Erythroblast (primary cell): ENCODE measurements around the gene AKT2.

Source experiments
- GATA1 ChIP-seq: IDR thresholded peaks from 2 replicates; pipeline ENCODE4 v1.6.1; 2011; ENCODE audit warnings: low read depth, mild to moderate bottlenecking, control low read depth, low read length, moderate library complexity
- POLR2A ChIP-seq: IDR thresholded peaks from 2 replicates; pipeline ENCODE4 v1.6.1; 2011; ENCODE audit warnings: mild to moderate bottlenecking, low read length

DNA sequence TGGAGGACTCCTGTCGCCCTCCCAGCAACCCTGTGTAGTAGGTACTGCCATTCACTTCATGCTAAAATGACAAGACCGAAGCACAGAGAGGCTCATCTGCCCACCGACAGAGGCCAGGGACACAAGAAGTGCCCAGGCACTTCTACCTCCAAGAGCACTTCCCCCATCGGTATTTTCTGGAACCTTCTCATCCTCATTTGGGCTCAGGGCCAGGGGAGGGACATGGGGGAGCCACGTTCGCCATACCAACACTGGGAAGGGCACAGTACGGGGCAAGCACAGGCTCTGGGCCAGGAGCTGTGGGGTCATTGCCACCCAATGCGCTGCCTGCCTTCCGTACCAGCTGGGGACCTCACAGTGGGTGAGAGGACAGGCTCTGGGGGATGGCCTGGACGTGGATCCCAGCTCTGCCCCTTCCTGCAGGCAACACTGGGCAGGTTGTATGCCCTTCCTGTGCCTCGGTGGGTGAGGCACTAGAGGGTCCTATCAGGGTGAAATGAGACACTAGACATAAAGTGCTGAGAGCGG, 37.3 kb downstream of the AKT2 start:
- TF ChIP-seq POLR2A (no peak), GATA1 (no peak)
